NCI-H1105 (cell line): ENCODE measurements around the gene ZNF648.
"Not testable (repeated sequence)": the region's sequence is repeated elsewhere in the genome, so short reads cannot be mapped to it uniquely, and the experiment has no call there.

Experiments
- DNase-seq: peaks from one replicate; lab custom pipeline; 2025; lab: John Stamatoyannopoulos, UW

Gene ZNF648

GRCh38 chr1:182071924-182072323 is 10.4 kb upstream of the ZNF648 start:
- DNase-seq: no peak

- DNase-seq: peak; percentile 60
These were observed 7.5 kb upstream of the ZNF648 start for GRCh38 chr1:182069028-182069466.

GRCh38 chr1:182066934-182067333 is 5.4 kb upstream of the ZNF648 start:
- DNase-seq: no peak

GRCh38 chr1:182065126-182065845 is 3.8 kb upstream of the ZNF648 start:
- DNase-seq: no peak

GRCh38 chr1:182064611-182065010 is 3.1 kb upstream of the ZNF648 start:
- no peak for DNase-seq

GRCh38 chr1:182062223-182062622 is 711 bp upstream of the ZNF648 start:
- no peak for DNase-seq

- no peak for DNase-seq
These were observed 635 bp downstream of the ZNF648 start for GRCh38 chr1:182060877-182061276.

- no peak for DNase-seq
These were observed 1.6 kb downstream of the ZNF648 start for GRCh38 chr1:182059936-182060335.

GRCh38 chr1:182056601-182057366 is 4.7 kb downstream of the ZNF648 start:
- no peak for DNase-seq

GRCh38 chr1:182054698-182055326 is 6.7 kb downstream of the ZNF648 start:
- peak; percentile 62 for DNase-seq

- no peak for DNase-seq
These were observed 9.2 kb downstream of the ZNF648 start for GRCh38 chr1:182052355-182052754.

GRCh38 chr1:182051938-182052337 is 9.6 kb downstream of the ZNF648 start:
- DNase-seq: no peak

GRCh38 chr1:182050481-182051448 is 10.7 kb downstream of the ZNF648 start:
- DNase-seq: no peak

GRCh38 chr1:182048562-182048961 is 12.9 kb downstream of the ZNF648 start:
- DNase-seq: no peak

- no peak for DNase-seq
These were observed 14.7 kb downstream of the ZNF648 start for GRCh38 chr1:182046763-182047162.

- DNase-seq: not testable (repeated sequence)
These were observed 16.0 kb downstream of the ZNF648 start for GRCh38 chr1:182045481-182045880.

GRCh38 chr1:182041615-182042014 is 19.9 kb downstream of the ZNF648 start:
- no peak for DNase-seq

GRCh38 chr1:182038220-182038619 is 23.3 kb downstream of the ZNF648 start:
- no peak for DNase-seq

GRCh38 chr1:182035097-182035770 is 26.3 kb downstream of the ZNF648 start:
- DNase-seq: no peak

- DNase-seq: no peak
These were observed 29.3 kb downstream of the ZNF648 start for GRCh38 chr1:182032251-182032650.
